HG02852 (cell line): ENCODE data around the gene GNG2.
A peak's percentile ranks its signal among the peaks of the same experiment; 100 is the strongest.

Experiments used
- ATAC-seq: cut with Tn5 transposase; IDR thresholded peaks from one replicate; pipeline ENCODE4 v1.9.1; 2021; ENCODE audit warnings: mild to moderate bottlenecking, moderate library complexity; ENCODE audit not compliant: unreplicated experiment

GNG2 gene

DNA sequence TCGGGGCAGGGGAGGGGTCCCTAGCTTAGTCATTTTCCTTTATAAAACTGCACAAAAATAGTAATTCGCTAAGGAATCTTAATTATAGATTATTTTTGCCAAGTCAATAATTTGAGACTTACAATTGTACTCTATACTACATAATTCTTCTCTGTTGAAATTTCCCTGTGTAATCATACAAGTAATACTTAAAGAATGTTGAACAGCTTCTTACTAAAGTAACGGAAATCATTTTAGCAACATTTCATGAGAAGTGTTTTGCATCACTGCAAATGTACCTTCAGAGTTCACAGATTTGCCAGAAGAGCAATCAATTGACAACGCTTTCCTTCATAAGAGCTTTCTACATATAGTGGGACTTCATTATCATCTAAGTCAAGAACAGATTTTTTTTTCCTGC lies 7.9 kb upstream of the GNG2 start:
- no peak for ATAC-seq

DNA sequence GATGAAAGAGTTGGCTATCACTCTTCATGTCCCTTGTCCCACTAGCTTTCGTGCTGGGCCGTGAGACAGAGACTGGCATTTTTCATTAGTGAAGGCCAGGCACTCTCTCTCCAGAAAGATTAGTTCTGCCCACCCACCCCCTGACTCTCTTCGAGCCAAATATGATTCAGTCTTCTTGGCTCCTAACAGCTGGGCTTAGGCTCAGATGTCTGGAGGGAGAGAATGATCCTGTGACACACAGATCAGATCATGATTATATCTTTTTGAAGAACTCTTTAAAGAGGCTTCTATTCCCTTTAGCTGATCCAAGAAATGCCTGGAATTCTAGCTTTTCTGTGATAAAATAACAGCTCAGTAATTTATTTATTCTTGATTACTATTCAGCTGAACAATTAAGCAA lies 5.2 kb upstream of the GNG2 start:
- no peak for ATAC-seq

DNA sequence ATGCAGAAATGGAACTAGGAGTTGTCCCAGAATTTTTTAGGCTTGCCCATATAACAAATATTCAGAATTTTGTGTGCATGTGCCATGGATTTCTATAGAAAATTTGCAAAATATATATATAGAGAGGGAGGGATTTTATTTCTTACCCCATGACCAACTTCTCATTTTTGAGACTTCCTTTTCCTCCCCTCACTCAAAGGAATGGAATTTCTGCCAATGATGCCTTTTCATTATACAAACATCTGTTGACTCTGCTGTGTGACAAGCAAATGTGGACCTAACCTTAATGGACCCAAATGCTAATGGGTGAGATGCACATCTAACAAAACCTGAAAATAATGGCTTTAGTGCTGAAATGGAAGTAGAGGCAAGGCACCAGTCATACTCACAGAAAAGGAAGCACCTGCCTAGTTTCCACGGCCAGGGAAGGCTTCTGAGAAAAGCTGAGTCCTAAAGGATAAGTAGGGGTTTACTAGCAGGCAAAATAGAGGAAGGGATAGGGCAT lies 3.6 kb upstream of the GNG2 start:
- no peak for ATAC-seq

DNA sequence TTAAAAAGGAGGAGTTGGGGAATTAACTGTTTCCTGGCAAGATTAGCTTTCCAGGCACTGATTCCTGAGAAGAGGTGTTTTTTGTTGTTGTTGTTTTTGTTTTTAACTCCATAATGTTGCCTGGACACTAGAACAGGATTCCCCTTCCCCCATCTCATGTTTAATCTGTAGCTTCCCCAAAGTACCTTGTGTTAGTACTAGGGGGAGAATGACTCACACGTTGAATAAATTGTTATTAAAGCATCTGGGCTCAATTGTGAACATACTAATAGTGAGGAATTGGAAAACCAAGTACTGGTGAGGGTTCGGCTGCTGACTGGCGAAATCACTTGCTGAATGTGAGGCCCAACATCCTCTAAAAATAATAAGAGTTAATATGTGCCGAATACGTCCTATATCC lies 1.3 kb upstream of the GNG2 start:
- ATAC-seq = no peak

DNA sequence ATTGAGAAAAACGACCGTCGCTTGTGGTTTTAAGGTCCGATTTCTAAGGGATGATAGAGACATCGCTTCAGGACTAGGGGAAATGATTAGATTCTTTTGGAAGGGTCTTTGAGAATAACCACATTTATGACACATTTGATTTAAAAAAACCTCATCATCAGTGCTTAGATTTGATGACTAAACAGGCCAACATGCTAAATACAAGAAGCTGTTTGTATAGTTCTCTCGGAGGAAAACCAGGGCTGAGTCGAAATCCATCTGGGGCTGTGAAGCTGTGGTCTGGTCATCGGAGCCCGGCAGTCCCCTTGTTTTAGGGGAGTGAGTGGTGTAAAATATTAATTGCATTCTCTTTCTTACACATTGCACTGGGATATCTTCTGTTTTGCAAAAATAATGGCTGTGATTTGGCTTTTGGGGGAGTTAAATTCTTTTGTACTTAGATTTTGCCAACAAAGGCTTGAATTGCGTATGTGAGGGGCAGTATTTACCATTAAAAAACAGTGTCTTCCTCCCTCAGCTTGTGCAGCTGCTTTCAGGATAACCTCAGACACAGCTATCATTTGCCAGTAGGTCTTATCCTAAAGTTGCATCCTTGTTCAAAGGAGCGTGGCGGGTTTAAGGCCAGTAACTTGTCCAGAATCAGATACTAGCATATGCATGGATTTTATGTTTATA lies 550 bp downstream of the GNG2 start:
- peak; percentile 30 for ATAC-seq

DNA sequence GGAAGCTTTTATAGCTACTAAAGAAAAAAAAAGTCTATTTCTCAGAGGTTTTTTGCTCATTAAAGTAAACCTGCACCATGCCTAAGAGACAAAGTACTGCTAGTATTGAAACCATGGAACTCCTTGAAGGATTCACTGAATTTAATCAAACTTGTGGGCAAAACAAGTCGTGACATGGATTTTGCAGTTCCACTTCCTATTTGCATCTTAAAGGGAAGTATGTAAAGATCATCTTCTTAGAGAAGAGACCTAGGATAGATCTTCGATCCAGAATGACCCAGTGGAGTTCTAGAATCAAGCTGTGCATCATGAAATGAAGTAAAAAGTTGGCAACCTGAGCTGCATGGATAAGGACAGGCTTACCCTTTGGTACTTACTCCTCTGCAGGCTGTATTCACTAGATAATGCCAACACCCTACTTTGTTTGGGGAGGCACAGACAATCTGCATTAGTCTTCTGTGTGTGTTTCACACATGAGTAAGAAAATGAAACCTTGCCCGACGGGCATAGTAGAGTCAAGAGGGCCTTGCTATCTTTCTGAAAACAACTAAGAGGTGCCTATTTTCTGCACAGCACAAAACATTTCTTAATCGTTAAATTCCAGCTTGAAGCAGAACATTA lies 1.9 kb downstream of the GNG2 start:
- no peak for ATAC-seq

DNA sequence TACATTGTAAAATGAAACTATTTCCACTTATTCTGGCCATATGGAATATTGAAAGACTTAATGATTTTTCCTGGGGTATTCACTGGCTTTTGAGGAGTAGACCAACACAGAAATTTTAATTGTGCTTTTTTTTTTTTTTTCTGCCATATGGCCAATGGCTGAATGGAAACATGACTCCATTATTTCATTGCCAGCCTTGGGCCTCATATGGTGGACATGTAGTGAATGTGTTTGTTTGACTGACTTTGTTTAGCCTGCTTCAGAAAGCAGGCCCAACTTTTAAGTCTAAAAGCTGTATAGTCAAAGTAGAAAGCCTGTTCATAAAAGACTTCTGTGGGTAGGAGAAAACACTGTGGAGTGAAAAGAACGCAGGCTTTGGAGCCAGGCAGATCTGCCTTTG lies 2.4 kb downstream of the GNG2 start:
- no peak for ATAC-seq

DNA sequence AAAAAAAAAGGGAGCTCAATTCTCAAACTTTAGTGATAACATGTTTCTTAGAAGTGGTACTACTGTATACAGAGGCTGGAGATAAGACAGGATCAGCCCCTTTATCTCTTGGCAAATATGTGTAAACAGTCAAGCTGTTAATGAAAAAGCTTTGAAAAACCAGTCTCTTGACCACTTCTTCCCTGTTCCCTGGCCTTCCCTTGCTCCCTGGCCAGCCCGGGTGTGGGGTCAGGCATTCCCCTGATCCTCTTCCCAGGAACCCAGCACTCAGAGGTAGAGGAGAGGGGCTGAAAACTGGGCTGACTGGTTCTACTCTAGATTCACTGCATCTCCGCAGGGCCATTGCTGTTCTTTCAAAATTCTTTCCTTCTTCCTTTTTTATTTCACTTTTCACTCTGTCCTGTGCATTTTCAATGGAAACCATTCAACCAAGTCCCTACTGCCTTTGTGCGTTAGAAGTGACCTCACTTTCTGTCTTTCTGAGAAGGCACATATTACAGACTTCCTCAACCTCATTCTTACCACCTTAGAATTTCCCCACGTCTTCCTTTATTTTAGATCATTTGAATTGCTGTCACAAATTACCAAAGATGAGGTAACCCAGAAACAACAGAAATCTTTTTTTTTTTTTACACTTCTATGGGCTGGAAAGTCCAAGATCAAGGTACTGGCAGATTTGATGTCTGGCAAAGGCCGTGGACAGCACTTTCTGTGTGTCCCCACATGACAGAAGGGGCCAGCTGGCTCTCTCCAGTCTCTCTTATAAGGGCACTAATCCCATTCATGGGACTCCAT lies 5.7 kb downstream of the GNG2 start:
- ATAC-seq = peak; percentile 42

DNA sequence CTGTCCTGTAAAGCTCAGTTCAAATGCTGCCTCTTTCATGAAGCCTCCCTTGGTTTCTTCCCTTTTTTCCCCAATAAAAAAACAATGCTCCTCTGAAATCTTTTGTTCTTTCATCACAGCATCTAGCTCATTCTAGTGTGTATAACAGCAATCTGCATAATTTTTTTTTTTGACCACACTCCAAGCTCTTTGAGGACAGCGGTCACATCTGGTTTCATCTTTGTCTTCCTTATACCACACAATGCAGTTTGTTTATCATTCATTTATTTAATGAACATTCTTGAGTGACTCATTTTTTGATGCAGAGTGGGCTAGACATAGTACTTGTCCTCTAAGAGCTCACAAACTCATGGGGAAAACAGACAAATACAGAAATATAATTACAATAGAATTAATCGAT lies 7.3 kb downstream of the GNG2 start:
- ATAC-seq = no peak

DNA sequence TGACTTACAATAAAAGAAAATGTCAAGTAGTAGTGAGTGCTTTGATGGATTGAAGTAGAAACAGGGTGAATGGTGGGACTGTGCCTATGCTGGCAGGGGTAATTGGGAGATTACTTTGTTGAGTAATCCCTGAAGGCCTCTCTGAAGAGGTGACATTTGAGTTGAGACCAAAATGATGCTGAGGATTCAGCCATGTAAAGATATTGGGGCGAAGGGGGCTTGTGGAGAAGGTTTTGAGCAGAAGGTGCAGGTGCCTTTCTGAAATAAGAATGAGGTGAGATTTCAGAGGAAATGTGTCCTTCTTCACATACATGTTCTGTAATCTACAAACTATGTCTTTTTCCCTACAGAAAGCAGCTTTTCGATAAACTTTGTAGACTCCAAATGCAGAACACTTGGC lies 8.0 kb downstream of the GNG2 start:
- no peak for ATAC-seq

DNA sequence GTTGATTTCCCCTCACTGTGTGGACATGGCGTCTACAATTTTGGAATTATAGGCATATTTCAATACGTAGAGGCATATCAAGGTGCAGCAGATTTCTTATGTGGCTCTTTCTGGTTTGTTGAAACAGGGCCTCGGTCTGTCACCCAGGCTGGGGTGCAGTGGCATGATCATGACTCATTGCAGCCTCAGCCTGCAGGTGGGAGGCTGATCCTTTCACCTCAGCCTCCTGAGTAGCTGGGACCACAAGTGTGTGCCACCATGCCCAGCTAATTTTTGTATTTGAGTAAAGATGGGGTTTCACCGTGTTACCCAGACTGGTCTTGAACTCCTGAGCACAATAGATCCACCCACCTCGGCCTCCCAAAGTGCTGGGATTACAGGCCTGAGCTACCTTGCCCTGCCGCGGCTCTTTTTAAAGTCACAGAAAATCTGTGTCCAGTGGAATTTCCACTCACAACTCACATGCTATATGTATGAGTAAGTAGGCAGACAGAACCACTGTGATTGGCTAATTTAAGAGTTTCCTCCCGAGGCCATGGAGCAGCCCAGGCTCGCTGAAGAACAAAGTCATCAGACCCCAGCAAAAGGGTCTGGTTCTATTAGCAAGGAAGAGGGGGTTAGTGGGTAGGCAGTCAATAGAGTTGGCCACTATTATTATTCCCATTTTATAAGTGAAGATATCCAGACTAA lies 9.1 kb downstream of the GNG2 start:
- ATAC-seq = no peak

DNA sequence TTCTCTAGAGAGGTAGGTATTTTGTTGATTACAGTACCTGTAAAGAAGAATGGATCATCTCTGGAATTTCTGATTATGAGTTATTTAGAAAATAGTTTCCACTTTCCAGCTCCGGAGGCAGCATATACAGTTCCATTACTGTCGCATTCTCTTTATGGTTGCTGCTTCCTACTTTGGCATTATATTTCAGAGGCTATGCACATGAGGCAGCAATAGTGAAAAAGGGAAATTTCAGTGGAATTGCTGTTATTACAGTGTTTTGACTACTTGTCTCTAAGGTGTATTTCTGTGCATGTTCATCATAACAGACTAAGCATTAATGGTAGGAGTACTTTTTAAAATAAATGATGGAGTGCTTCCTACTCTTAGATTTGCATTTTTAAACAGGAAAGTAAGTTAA lies 10.2 kb downstream of the GNG2 start:
- no peak for ATAC-seq

DNA sequence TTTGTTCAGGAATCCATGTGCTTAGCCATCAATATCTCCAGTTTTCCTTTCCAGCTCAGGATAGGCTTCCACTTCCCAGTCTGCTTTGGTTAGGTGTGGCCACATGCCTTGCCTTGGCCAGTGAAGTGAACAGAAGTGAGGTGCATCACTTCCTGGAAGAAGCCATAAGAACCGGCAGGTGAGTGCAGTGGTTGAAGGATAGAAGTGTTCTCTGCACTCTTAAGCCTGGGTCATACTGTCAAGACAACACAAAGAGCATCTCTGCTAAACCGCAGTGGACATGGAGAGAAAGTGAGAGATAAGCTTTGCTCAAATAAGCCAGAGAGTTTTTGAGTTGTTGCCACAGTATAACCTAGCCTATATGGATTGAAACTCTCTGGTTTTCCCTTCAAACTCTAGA lies 11.4 kb downstream of the GNG2 start:
- ATAC-seq = no peak

DNA sequence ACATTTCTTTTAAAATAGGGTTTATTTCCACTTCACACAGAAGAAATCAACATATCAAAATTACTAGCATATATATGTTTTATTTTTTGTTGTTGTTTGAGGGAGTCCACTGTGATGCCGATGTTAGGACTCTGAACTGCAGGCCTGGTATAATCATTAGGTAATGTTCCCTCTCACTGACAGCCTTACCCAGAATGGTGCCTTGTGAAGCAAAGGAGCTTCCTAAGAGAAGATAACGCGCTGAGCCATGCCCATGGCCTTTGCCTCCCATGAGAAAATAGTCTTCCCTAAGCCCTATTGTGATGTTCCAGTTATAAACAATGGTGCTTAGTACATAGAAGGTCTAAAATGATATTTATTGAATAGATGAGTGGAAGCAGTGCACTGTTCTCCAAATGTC lies 12.0 kb downstream of the GNG2 start:
- no peak for ATAC-seq

DNA sequence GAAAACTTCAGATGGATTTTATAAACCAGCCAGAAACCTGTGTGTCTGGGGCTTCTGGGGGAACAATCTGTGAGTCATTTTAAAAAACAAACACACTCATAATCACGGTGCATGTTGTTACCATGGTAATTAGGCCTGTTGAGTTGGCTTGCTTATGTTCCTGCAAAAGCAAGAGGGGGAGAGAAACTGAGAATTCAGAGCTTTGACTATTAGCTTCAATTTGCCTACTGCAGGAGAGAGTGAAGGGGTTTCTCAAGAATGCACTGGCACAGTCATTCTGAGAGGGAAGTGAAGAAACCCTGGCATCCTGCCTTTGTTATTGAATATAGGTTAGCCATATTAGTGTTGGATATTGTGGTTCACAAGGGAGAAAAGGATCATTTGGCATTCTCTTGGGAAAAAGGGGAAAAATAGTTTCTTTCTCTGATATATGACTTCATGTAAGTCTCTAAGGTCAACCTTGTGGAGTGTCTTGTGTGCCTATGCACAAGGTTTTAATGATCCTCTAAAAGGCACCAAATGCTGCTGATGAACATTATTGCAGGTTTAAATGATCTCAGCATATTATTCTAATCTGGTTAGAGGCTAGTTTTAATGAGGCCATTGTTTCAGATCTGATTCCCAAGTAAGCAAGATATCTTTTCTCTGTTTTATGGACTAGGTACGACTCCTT lies 12.9 kb downstream of the GNG2 start:
- ATAC-seq = peak; percentile 93

DNA sequence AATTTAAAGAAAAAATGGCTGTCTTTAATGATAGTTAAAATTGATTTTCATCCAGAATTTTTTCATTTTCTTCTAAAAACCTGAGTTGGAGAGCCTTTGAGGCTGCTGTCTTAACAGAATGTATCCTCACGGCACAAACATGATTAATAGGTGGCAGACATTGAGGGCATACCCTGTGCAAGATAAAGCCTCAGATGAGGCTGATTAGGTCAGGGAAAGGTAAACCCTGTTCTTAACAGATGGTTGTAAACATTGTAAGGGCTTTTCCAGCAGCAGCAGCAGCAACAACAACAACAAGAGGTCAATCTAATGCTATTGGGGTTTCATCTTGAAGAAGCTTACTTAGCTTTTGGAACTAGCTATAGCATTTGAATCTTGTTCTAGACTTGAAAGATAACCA lies 17.4 kb downstream of the GNG2 start:
- no peak for ATAC-seq

DNA sequence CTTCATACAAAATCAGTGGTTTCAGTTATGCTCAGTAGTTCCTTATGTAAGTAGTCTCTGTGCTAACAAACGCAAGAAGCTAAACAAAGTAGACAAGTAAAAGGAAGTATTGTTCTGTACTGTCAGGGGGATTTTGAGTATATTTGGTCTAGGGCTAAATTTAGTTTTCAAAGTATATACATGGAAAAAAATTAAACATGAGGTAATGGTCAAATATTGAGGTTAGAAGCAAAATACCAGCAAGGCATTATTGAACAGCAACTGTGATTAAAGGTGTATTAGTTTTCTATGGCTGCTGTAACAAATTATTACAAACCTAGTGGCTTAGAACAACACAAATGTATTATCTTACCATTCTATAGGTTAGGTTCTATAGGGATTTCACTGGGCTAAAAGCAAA lies 18.8 kb downstream of the GNG2 start:
- ATAC-seq = peak; percentile 42

DNA sequence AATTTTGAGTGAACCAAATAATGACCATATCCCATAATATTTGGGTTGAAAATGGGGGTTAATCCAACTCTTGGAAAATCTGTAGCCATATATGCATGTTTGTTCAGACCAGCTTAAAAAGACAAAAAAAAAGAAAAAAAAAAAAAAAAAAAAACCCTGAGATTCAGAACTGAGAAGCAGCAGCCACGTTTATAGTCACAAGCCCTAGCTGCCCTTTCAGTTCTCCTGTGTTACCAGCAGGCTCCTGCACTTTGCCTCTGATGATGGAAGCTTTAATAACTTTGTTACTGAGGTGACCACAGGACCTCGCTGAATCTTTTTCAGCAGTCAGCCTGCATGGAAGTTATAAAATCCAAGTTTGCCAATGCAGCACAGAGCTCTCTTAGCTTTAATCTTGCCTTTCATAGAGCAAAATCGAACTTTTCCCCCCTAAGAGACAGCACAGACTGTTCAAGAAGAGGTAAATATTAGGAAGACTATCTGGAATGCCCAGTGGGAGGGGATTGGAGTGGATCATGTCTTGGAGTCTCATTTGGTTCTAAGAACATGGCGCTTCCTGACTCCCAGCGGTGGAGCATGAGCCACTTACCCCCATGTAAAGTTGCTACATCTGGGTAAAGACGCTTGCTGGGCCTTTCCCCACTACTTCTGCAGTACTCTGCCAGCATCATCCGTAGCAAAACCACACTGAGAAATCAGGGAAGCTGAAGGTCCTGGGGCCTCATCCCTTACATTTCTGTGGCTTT lies 20.6 kb downstream of the GNG2 start:
- peak; percentile 63 for ATAC-seq

DNA sequence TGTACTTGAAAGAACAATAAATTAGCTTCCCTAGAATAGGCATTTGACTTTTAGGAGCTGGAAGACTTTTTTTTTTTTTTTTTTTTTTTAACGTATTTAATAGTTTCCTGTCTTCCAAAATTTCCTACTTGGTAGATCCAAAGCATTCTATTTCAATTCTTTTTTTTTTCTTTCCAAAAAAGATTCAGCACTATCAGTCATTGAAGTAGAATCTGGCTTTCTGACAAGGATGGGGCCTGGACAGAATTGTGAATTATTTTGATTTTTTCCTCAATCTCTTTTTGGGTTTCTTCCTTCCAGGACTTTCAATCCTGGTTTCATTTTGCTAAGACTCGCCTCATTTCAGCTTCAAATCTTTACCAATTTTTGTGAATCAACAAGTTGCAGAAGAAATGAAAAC lies 21.2 kb downstream of the GNG2 start:
- ATAC-seq = no peak

DNA sequence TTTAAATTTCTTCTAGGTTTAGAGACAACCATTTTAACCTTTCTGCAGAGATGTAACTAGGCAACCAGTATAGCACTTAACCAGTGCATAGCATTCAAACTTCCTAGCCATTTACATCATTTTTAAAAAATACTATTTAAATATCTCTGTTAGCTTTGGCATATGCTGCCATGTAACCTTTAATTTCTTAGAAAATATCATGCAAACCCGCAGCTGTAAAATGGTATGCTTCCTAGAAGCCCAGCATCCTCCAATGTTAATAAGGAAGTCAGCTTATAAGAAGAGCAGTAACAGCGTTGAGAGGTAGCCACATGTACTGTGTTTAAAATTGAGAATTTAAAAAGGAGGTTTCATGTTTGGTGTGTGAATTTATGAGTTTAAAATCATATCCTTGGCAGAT lies 22.8 kb downstream of the GNG2 start:
- ATAC-seq = no peak
